HEK293 (cell line): ENCODE results near the gene THEM5.

ENCODE experiments used
- CTCF ChIA-PET: fragments of 350-600 bp; formaldehyde crosslinking; extraction: SDS; loops from one replicate; lab custom pipeline; 2021; ENCODE audit warnings: antibody characterized with exemption; lab: Yijun Ruan, JAX
- POLR2A ChIA-PET: fragments of 300-600 bp; formaldehyde crosslinking; extraction: SDS; loops from one replicate; lab custom pipeline; 2020; ENCODE audit warnings: antibody characterized with exemption, inconsistent platforms; lab: Yijun Ruan, JAX
- H3K27ac ChIP-seq: fragments of 200-500 bp; sonication (Bioruptor generic); 2 replicates; pipeline ENCODE4 v1.5.1; 2014; ENCODE audit warnings: low read depth, low read length, control low read depth, inconsistent platforms; ENCODE audit errors: extremely low read depth
- H3K36me3 ChIP-seq, 2 experiments: fragments of 200-500 bp in 1 of 2; sonication (Bioruptor generic) in 1 of 2; 1 replicate in 1 of 2; 2 replicates in 1 of 2; pipeline ENCODE4 v1.5.1; 2014 to 2017; ENCODE audit warnings: inconsistent platforms in 2 of 2, low read length in 2 of 2; ENCODE audit not compliant: control insufficient read depth in 2 of 2, insufficient read depth in 1 of 2
- H3K4me1 ChIP-seq: fragments of 200-500 bp; sonication (Bioruptor generic); 2 replicates; pipeline ENCODE4 v1.5.1; 2014; ENCODE audit warnings: mild to moderate bottlenecking, low read length, inconsistent platforms; ENCODE audit not compliant: control insufficient read depth, insufficient read depth
- H3K4me3 ChIP-seq: 2 replicates; pipeline ENCODE4 v1.5.1; 2011; ENCODE audit warnings: low read depth, mild to moderate bottlenecking, control low read depth, low read length, moderate library complexity
- H3K9me3 ChIP-seq: fragments of 200-500 bp; sonication (Bioruptor generic); 2 replicates; pipeline ENCODE4 v1.5.1; 2014; ENCODE audit warnings: low read depth, low read length, inconsistent platforms; ENCODE audit not compliant: control insufficient read depth, insufficient read depth
- EGR2 ChIP-seq: fragments of 450-650 bp; formaldehyde crosslinking; IDR thresholded peaks from 2 replicates; pipeline ENCODE4 v1.5.1; 2016; ENCODE audit warnings: low read depth, missing biosample characterization, missing genetic modification characterization
- HOXA7 ChIP-seq: sonication (generic); formaldehyde crosslinking; IDR thresholded peaks from 2 replicates; pipeline ENCODE4 v1.8.1; 2022; ENCODE audit warnings: missing genetic modification reagents, borderline replicate concordance
- KLF1 ChIP-seq: fragments of 450-650 bp; formaldehyde crosslinking; IDR thresholded peaks from 2 replicates; pipeline ENCODE4 v1.5.1; 2016; ENCODE audit warnings: missing biosample characterization, missing genetic modification characterization
- PRDM1 ChIP-seq: fragments of 450-650 bp; formaldehyde crosslinking; IDR thresholded peaks from 2 replicates; pipeline ENCODE4; 2016; ENCODE audit warnings: missing biosample characterization, missing genetic modification characterization
- SALL2 ChIP-seq: fragments of 450-650 bp; formaldehyde crosslinking; IDR thresholded peaks from 2 replicates; pipeline ENCODE4 v1.5.0; 2017; ENCODE audit warnings: missing biosample characterization, mild to moderate bottlenecking, missing genetic modification characterization, borderline replicate concordance
- SCRT2 ChIP-seq: fragments of 450-650 bp; formaldehyde crosslinking; IDR thresholded peaks from 2 replicates; pipeline ENCODE4 v1.5.1; 2016; ENCODE audit warnings: missing biosample characterization, missing genetic modification characterization
- TRIM28 ChIP-seq: IDR thresholded peaks from 2 replicates; pipeline ENCODE4 v1.6.1; 2011; ENCODE audit warnings: low read length, control low read depth, borderline replicate concordance
- ZFP41 ChIP-seq: fragments of 450-650 bp; formaldehyde crosslinking; IDR thresholded peaks from 2 replicates; pipeline ENCODE4 v1.5.1; 2016; ENCODE audit warnings: missing biosample characterization, missing genetic modification characterization, borderline replicate concordance
- ZNF140 ChIP-seq: fragments of 450-650 bp; formaldehyde crosslinking; IDR thresholded peaks from 2 replicates; pipeline ENCODE4 v1.5.1; 2016; ENCODE audit warnings: missing biosample characterization, missing genetic modification characterization
- ZNF16 ChIP-seq: fragments of 450-650 bp; formaldehyde crosslinking; IDR thresholded peaks from 2 replicates; pipeline ENCODE4 v1.5.1; 2016; ENCODE audit warnings: low read depth, missing biosample characterization, missing genetic modification characterization
- ZNF184 ChIP-seq: fragments of 450-650 bp; IDR thresholded peaks from 2 replicates; pipeline ENCODE4 v1.5.1; 2018; ENCODE audit warnings: missing biosample characterization, mild to moderate bottlenecking, missing genetic modification characterization
- ZNF350 ChIP-seq: fragments of 450-650 bp; formaldehyde crosslinking; IDR thresholded peaks from 2 replicates; pipeline ENCODE4 v1.5.0; 2017; ENCODE audit warnings: missing biosample characterization, mild to moderate bottlenecking, missing genetic modification characterization
- ZNF391 ChIP-seq: fragments of 450-650 bp; formaldehyde crosslinking; IDR thresholded peaks from 2 replicates; pipeline ENCODE4 v1.5.1; 2016; ENCODE audit warnings: low read depth, missing biosample characterization, missing genetic modification characterization, borderline replicate concordance
- ZNF394 ChIP-seq: fragments of 450-650 bp; formaldehyde crosslinking; IDR thresholded peaks from 2 replicates; pipeline ENCODE4 v1.5.1; 2016; ENCODE audit warnings: missing biosample characterization, missing genetic modification characterization, mild to moderate bottlenecking, moderate library complexity, borderline replicate concordance
- ZNF48 ChIP-seq: fragments of 450-650 bp; formaldehyde crosslinking; IDR thresholded peaks from 2 replicates; pipeline ENCODE4 v1.5.1; 2016; ENCODE audit warnings: missing biosample characterization, missing genetic modification characterization
- ZNF544 ChIP-seq: fragments of 450-650 bp; formaldehyde crosslinking; IDR thresholded peaks from 2 replicates; pipeline ENCODE4 v1.5.0; 2017; ENCODE audit warnings: missing biosample characterization, missing genetic modification characterization
- ZNF654 ChIP-seq: fragments of 450-650 bp; formaldehyde crosslinking; IDR thresholded peaks from 2 replicates; pipeline ENCODE4 v1.5.1; 2016; ENCODE audit warnings: low read depth, missing biosample characterization, missing genetic modification characterization
- ZNF670 ChIP-seq: fragments of 450-650 bp; formaldehyde crosslinking; IDR thresholded peaks from 2 replicates; pipeline ENCODE4 v1.5.1; 2016; ENCODE audit warnings: missing biosample characterization, missing genetic modification characterization, low read depth
- ZNF830 ChIP-seq: fragments of 450-650 bp; IDR thresholded peaks from 2 replicates; pipeline ENCODE4 v1.5.0; 2018; ENCODE audit warnings: missing biosample characterization, missing genetic modification characterization, low read depth, mild to moderate bottlenecking, moderate library complexity
- ZNF843 ChIP-seq: fragments of 450-650 bp; formaldehyde crosslinking; IDR thresholded peaks from 2 replicates; pipeline ENCODE4 v1.5.1; 2016; ENCODE audit warnings: missing biosample characterization, missing genetic modification characterization
- ZSCAN23 ChIP-seq: fragments of 450-650 bp; formaldehyde crosslinking; IDR thresholded peaks from 2 replicates; pipeline ENCODE4 v1.5.1; 2016; ENCODE audit warnings: missing biosample characterization, missing genetic modification characterization
- TF ChIP-seq, protein P1 (sequence below): fragments of 450-650 bp; formaldehyde crosslinking; IDR thresholded peaks from 2 replicates; pipeline ENCODE4 v1.5.1; 2016; ENCODE audit warnings: missing biosample characterization, missing genetic modification characterization, low read depth
- TF ChIP-seq, protein P2 (sequence below): fragments of 450-650 bp; formaldehyde crosslinking; IDR thresholded peaks from 2 replicates; pipeline ENCODE4; 2016; ENCODE audit warnings: missing biosample characterization, missing genetic modification characterization
- TF ChIP-seq, protein P3 (sequence below): fragments of 450-650 bp; formaldehyde crosslinking; IDR thresholded peaks from 2 replicates; pipeline ENCODE4 v1.5.1; 2016; ENCODE audit warnings: missing biosample characterization, missing genetic modification characterization
- TF ChIP-seq, protein P4 (sequence below): fragments of 450-650 bp; formaldehyde crosslinking; IDR thresholded peaks from 2 replicates; pipeline ENCODE4 v1.5.1; 2016; ENCODE audit warnings: missing biosample characterization, missing genetic modification characterization

The THEM5 gene

DNA sequence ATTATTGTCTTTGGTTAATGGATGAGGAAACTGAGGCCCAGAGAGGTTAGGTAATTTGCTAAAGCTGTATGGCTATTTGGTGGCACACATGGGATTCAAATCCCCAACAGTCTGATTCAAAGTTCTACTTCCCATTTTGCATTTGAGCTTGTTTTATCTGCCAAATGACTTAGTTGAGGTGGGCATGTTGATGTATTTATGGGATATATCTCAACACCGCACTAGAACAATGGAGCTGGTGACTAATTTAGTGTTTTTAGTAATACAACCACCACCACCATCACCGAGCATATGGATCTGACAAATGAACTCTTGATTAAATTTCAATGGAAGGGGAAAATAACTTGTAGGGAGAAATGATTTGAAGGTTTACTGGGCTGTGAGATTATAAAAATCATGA lies 29.0 kb upstream of the THEM5 start:
- peaks cover 8 to 26% of the 10 kb centered on the region in 2 experiments for H3K36me3 ChIP-seq
- H3K27ac ChIP-seq = no peak overlapping the region
- ChIA-PET CTCF (interaction anchor here (0.5 to 1.9 kb wide), 9 partner anchors 8 to 772 kb away, joined by 3 to 10 read pairs (median 3); no protein-coding TSS in a partner anchor), POLR2A (no interaction called here)
- no peaks in the 10 kb centered on the region for H3K9me3 ChIP-seq
- H3K4me3 ChIP-seq = no peak overlapping the region
- TF ChIP-seq ZNF140 (tag by site-specific recombination) = no peak
- TF ChIP-seq, protein P1, sequence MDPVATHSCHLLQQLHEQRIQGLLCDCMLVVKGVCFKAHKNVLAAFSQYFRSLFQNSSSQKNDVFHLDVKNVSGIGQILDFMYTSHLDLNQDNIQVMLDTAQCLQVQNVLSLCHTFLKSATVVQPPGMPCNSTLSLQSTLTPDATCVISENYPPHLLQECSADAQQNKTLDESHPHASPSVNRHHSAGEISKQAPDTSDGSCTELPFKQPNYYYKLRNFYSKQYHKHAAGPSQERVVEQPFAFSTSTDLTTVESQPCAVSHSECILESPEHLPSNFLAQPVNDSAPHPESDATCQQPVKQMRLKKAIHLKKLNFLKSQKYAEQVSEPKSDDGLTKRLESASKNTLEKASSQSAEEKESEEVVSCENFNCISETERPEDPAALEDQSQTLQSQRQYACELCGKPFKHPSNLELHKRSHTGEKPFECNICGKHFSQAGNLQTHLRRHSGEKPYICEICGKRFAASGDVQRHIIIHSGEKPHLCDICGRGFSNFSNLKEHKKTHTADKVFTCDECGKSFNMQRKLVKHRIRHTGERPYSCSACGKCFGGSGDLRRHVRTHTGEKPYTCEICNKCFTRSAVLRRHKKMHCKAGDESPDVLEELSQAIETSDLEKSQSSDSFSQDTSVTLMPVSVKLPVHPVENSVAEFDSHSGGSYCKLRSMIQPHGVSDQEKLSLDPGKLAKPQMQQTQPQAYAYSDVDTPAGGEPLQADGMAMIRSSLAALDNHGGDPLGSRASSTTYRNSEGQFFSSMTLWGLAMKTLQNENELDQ (tag by site-specific recombination) = no peak
- TF ChIP-seq, protein P2, sequence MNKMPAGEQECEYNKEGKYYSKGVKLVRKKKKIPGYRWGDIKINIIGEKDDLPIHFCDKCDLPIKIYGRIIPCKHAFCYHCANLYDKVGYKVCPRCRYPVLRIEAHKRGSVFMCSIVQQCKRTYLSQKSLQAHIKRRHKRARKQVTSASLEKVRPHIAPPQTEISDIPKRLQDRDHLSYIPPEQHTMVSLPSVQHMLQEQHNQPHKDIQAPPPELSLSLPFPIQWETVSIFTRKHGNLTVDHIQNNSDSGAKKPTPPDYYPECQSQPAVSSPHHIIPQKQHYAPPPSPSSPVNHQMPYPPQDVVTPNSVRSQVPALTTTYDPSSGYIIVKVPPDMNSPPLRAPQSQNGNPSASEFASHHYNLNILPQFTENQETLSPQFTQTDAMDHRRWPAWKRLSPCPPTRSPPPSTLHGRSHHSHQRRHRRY (tag by site-specific recombination) = no peak
- no peak for TF ChIP-seq TRIM28
- TF ChIP-seq PRDM1 (tag by site-specific recombination) = no peak
- TF ChIP-seq ZFP41 (tag by site-specific recombination) = no peak
- no peak for TF ChIP-seq ZNF184 (tag by site-specific recombination)
- no peak for TF ChIP-seq ZNF16
- TF ChIP-seq KLF1 (tag by site-specific recombination) = no peak
- no peak for TF ChIP-seq ZNF48 (tag by site-specific recombination)
- no peak for TF ChIP-seq ZNF391 (tag by site-specific recombination)
- TF ChIP-seq HOXA7 (CRISPR knock-in tag) = no peak
- TF ChIP-seq ZNF670 (tag by site-specific recombination) = no peak
- TF ChIP-seq ZNF394 (tag by site-specific recombination) = no peak
- no peak for TF ChIP-seq ZNF830 (tag by site-specific recombination)
- TF ChIP-seq ZNF350 (tag by site-specific recombination) = no peak
- no peak for TF ChIP-seq SALL2
- no peak for TF ChIP-seq ZNF544 (tag by site-specific recombination)
- TF ChIP-seq, protein P3, sequence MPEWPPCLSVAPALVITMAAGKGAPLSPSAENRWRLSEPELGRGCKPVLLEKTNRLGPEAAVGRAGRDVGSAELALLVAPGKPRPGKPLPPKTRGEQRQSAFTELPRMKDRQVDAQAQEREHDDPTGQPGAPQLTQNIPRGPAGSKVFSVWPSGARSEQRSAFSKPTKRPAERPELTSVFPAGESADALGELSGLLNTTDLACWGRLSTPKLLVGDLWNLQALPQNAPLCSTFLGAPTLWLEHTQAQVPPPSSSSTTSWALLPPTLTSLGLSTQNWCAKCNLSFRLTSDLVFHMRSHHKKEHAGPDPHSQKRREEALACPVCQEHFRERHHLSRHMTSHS (tag by site-specific recombination) = no peak
- H3K4me1 ChIP-seq = no peaks in the 10 kb centered on the region

DNA sequence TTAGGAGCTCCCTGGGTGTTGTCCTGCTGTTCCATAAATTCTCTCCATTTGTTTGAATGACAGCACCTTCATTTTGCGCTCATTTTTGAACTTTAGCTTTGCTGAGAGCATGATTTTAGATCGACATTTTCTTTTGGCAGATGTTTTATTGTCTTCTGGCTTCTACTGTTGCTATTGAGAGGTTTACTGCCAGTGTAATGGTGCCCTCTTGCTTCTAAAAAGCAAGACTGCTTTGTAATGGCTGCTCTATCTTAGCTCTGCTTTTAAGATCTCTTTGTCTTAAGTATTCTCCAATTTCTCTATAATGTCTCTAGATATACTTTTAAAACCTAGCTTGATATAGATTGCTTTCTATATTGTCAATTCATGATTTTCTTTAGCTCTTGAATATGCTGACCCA lies 28.0 kb upstream of the THEM5 start:
- Histone ChIP-seq H3K27ac (no peak overlapping the region), H3K36me3 (peaks cover 0 to 28% of the 10 kb centered on the region in 2 experiments; a peak in 1 of 3 replicates), H3K4me3 (no peak overlapping the region), H3K9me3 (no peaks in the 10 kb centered on the region), H3K4me1 (no peaks in the 10 kb centered on the region)
- ChIA-PET POLR2A (interaction anchor here (0.5 kb wide), 1 partner anchor 468 kb away, joined by 5 read pairs; no protein-coding TSS in a partner anchor), CTCF (interaction anchor here (0.6 to 1.9 kb wide), 12 partner anchors 9 to 437 kb away, joined by 3 to 10 read pairs (median 3); partner anchors contain the start of gene MRPL9)
- 0 out of 2 replicates have a peak, but pooled peaks have one; percentile 4 for TF ChIP-seq ZNF654
- peak; percentile 35; the same call in 1 of the 2 replicates for TF ChIP-seq SCRT2 (tag by site-specific recombination)
- no peak for TF ChIP-seq ZSCAN23 (tag by site-specific recombination)
- TF ChIP-seq HOXA7 (CRISPR knock-in tag) = no peak
- TF ChIP-seq ZNF843 (tag by site-specific recombination) = no peak
- TF ChIP-seq, protein P4, sequence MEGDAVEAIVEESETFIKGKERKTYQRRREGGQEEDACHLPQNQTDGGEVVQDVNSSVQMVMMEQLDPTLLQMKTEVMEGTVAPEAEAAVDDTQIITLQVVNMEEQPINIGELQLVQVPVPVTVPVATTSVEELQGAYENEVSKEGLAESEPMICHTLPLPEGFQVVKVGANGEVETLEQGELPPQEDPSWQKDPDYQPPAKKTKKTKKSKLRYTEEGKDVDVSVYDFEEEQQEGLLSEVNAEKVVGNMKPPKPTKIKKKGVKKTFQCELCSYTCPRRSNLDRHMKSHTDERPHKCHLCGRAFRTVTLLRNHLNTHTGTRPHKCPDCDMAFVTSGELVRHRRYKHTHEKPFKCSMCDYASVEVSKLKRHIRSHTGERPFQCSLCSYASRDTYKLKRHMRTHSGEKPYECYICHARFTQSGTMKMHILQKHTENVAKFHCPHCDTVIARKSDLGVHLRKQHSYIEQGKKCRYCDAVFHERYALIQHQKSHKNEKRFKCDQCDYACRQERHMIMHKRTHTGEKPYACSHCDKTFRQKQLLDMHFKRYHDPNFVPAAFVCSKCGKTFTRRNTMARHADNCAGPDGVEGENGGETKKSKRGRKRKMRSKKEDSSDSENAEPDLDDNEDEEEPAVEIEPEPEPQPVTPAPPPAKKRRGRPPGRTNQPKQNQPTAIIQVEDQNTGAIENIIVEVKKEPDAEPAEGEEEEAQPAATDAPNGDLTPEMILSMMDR (tag by site-specific recombination) = peak; percentile 35; the same call in 1 of the 2 replicates
- TF ChIP-seq EGR2 (tag by site-specific recombination) = no peak
